Measurements from ENCODE around the gene GDA.

Gene GDA

GRCh38 chr9:72140586-72140985 lies 8.7 kb upstream of the GDA start:
- no peaks in the 10 kb centered on the region for H3K36me3 ChIP-seq (ENCODE audit: control insufficient read depth, insufficient read depth, low read length)
- H3K4me3 ChIP-seq (replicated peaks; ENCODE audit: low read depth, low read length): no peak overlapping the region
- DNase-seq (ENCODE audit: extremely low read depth, insufficient read length): no peak
- no peak for TF ChIP-seq CTCF (IDR thresholded peaks at IDR 0.05; ENCODE audit: insufficient read depth, low read length, poor library complexity, severe bottlenecking)
- no peaks in the 10 kb centered on the region; the same call in 1 of the 2 replicates for H3K27me3 ChIP-seq (replicated peaks; ENCODE audit: control insufficient read depth, insufficient read depth, low read length)

- DNase-seq (ENCODE audit: extremely low read depth, insufficient read length): no peak
- H3K36me3 ChIP-seq (ENCODE audit: control insufficient read depth, insufficient read depth, low read length): no peaks in the 10 kb centered on the region
- H3K27me3 ChIP-seq (replicated peaks; ENCODE audit: control insufficient read depth, insufficient read depth, low read length): no peaks in the 10 kb centered on the region; the same call in 1 of the 2 replicates
- TF ChIP-seq CTCF (IDR thresholded peaks at IDR 0.05; ENCODE audit: insufficient read depth, low read length, poor library complexity, severe bottlenecking): no peak
- H3K4me3 ChIP-seq (replicated peaks; ENCODE audit: low read depth, low read length): no peak overlapping the region
Measured at GRCh38 chr9:72141484-72141883, 7.8 kb upstream of the GDA start.

- no peak for TF ChIP-seq CTCF (IDR thresholded peaks at IDR 0.05; ENCODE audit: insufficient read depth, low read length, poor library complexity, severe bottlenecking)
Measured at GRCh38 chr9:72144756-72145492, 4.3 kb upstream of the GDA start.

GRCh38 chr9:72145733-72146505 lies 3.3 kb upstream of the GDA start:
- TF ChIP-seq CTCF (IDR thresholded peaks at IDR 0.05; ENCODE audit: insufficient read depth, low read length, poor library complexity, severe bottlenecking): no peak
- Histone ChIP-seq H3K27me3 (replicated peaks; ENCODE audit: control insufficient read depth, insufficient read depth, low read length) (no peaks in the 10 kb centered on the region; the same call in none of the 2 replicates), H3K4me3 (replicated peaks; ENCODE audit: low read depth, low read length) (no peak overlapping the region), H3K36me3 (ENCODE audit: control insufficient read depth, insufficient read depth, low read length) (no peaks in the 10 kb centered on the region)
- no peak for DNase-seq (ENCODE audit: extremely low read depth, insufficient read length)

More at GRCh38 chr9:72144756-72145492, 4.3 kb upstream of the GDA start:
- Histone ChIP-seq H3K36me3 (ENCODE audit: control insufficient read depth, insufficient read depth, low read length) (no peaks in the 10 kb centered on the region), H3K27me3 (replicated peaks; ENCODE audit: control insufficient read depth, insufficient read depth, low read length) (no peaks in the 10 kb centered on the region; the same call in none of the 2 replicates), H3K4me3 (replicated peaks; ENCODE audit: low read depth, low read length) (no peak overlapping the region)
- DNase-seq (ENCODE audit: extremely low read depth, insufficient read length): no peak

- H3K4me3 ChIP-seq (replicated peaks; ENCODE audit: low read depth, low read length): no peak overlapping the region
- H3K27me3 ChIP-seq (replicated peaks; ENCODE audit: control insufficient read depth, insufficient read depth, low read length): no peaks in the 10 kb centered on the region; the same call in 1 of the 2 replicates
- no peak for DNase-seq (ENCODE audit: extremely low read depth, insufficient read length)
Measured at GRCh38 chr9:72147676-72148075, 1.6 kb upstream of the GDA start.

More at GRCh38 chr9:72147676-72148075, 1.6 kb upstream of the GDA start:
- no peak for TF ChIP-seq CTCF (IDR thresholded peaks at IDR 0.05; ENCODE audit: insufficient read depth, low read length, poor library complexity, severe bottlenecking)
- no peaks in the 10 kb centered on the region for H3K36me3 ChIP-seq (ENCODE audit: control insufficient read depth, insufficient read depth, low read length)

All from GM06990 (cell line).